HUES64 (cell line): ENCODE data around the gene XBP1.
"Not testable (repeated sequence)": the region's sequence is repeated elsewhere in the genome, so short reads cannot be mapped to it uniquely, and the experiment has no call there.

Experiments
- H3K27ac ChIP-seq: 2 replicates; pipeline ENCODE4 v1.7.0; 2013; ENCODE audit warnings: low read depth, low read length, inconsistent platforms
- H3K27me3 ChIP-seq: 2 replicates; pipeline ENCODE4 v1.6.1; 2013; ENCODE audit warnings: mild to moderate bottlenecking, low read length; ENCODE audit not compliant: insufficient read depth
- H3K36me3 ChIP-seq: 2 replicates; pipeline ENCODE4 v1.6.1; 2013; ENCODE audit warnings: mild to moderate bottlenecking, low read length; ENCODE audit not compliant: insufficient read depth
- H3K4me1 ChIP-seq: 2 replicates; pipeline ENCODE4 v1.6.1; 2013; ENCODE audit warnings: mild to moderate bottlenecking, low read length, moderate library complexity; ENCODE audit not compliant: insufficient read depth
- H3K4me3 ChIP-seq: 2 replicates; pipeline ENCODE4 v1.5.1; 2013; ENCODE audit warnings: mild to moderate bottlenecking, low read length, moderate library complexity
- H3K9ac ChIP-seq: 2 replicates; pipeline ENCODE4 v1.6.1; 2013; ENCODE audit warnings: mild to moderate bottlenecking, low read depth, low read length
- H3K9me3 ChIP-seq: 2 replicates; pipeline ENCODE4 v1.6.1; 2013; ENCODE audit warnings: low read depth, low read length; ENCODE audit not compliant: insufficient read depth
- WGBS: fragments of 150-250, 120-280 bp; methylation state at CpG from one replicate; pipeline ENCODE4 v1.1.7; 2013; ENCODE audit warnings: missing lambda C conversion rate; 5-methylcytosine and 5-hydroxymethylcytosine counted together

The XBP1 gene

GRCh38 chr22:28817919-28818859 lies 17.8 kb upstream of the XBP1 start:
- H3K9ac ChIP-seq, result no peak overlapping the region
- 95% methylated on average over 14 of the region's 14 CpGs for WGBS
- H3K27ac ChIP-seq, result no peak overlapping the region
- no peak overlapping the region for H3K4me3 ChIP-seq
- H3K9me3 ChIP-seq, result no peaks in the 10 kb centered on the region
- no peaks in the 10 kb centered on the region for H3K27me3 ChIP-seq
- H3K4me1 ChIP-seq, result 0 out of 2 replicates have a peak, but pooled peaks cover 6% of the 10 kb centered on the region
- no peaks in the 10 kb centered on the region for H3K36me3 ChIP-seq

GRCh38 chr22:28817064-28817463 lies 16.7 kb upstream of the XBP1 start:
- H3K27ac ChIP-seq, result no peak overlapping the region
- H3K4me3 ChIP-seq, result no peak overlapping the region
- 0 out of 2 replicates have a peak, but pooled peaks cover 6% of the 10 kb centered on the region for H3K4me1 ChIP-seq
- H3K36me3 ChIP-seq, result no peaks in the 10 kb centered on the region
- H3K9me3 ChIP-seq, result no peaks in the 10 kb centered on the region
- H3K9ac ChIP-seq, result no peak overlapping the region
- no peaks in the 10 kb centered on the region for H3K27me3 ChIP-seq
- WGBS, result 100% methylated on average over 2 of the region's 2 CpGs

- Histone ChIP-seq H3K27me3 (no peaks in the 10 kb centered on the region), H3K9ac (no peak overlapping the region), H3K4me3 (no peak overlapping the region), H3K9me3 (no peaks in the 10 kb centered on the region), H3K36me3 (no peaks in the 10 kb centered on the region), H3K4me1 (0 out of 2 replicates have a peak, but pooled peaks cover 6% of the 10 kb centered on the region), H3K27ac (no peak overlapping the region)
- WGBS, result 93% methylated on average over 6 of the region's 6 CpGs
Measured at GRCh38 chr22:28815729-28816128, 15.4 kb upstream of the XBP1 start.

- Histone ChIP-seq H3K27me3 (no peaks in the 10 kb centered on the region), H3K4me3 (no peak overlapping the region), H3K27ac (no peak overlapping the region), H3K36me3 (no peaks in the 10 kb centered on the region), H3K9me3 (no peaks in the 10 kb centered on the region), H3K9ac (no peak overlapping the region), H3K4me1 (0 out of 2 replicates have a peak, but pooled peaks cover 6% of the 10 kb centered on the region)
- WGBS, result 79% methylated on average over 6 of the region's 6 CpGs
Measured at GRCh38 chr22:28815111-28815510, 14.7 kb upstream of the XBP1 start.

- Histone ChIP-seq H3K9ac (no peak overlapping the region), H3K9me3 (no peaks in the 10 kb centered on the region), H3K4me1 (0 out of 2 replicates have a peak, but pooled peaks cover 6% of the 10 kb centered on the region), H3K4me3 (no peak overlapping the region), H3K36me3 (no peaks in the 10 kb centered on the region), H3K27me3 (no peaks in the 10 kb centered on the region), H3K27ac (no peak overlapping the region)
- WGBS, result 94% methylated on average over 2 of the region's 2 CpGs
Measured at GRCh38 chr22:28813772-28814518, 13.6 kb upstream of the XBP1 start.

GRCh38 chr22:28812516-28812915 lies 12.1 kb upstream of the XBP1 start:
- Histone ChIP-seq H3K9me3 (no peaks in the 10 kb centered on the region), H3K4me1 (no peaks in the 10 kb centered on the region), H3K9ac (no peak overlapping the region), H3K4me3 (no peak overlapping the region), H3K27ac (no peak overlapping the region), H3K27me3 (no peaks in the 10 kb centered on the region), H3K36me3 (0 out of 2 replicates have a peak, but pooled peaks cover 3% of the 10 kb centered on the region)
- 92% methylated on average over 5 of the region's 5 CpGs for WGBS

- no peak overlapping the region for H3K27ac ChIP-seq
- H3K27me3 ChIP-seq, result no peaks in the 10 kb centered on the region
- 0 out of 2 replicates have a peak, but pooled peaks cover 3% of the 10 kb centered on the region for H3K36me3 ChIP-seq
- no peaks in the 10 kb centered on the region for H3K4me1 ChIP-seq
- WGBS, result 97% methylated on average over 13 of the region's 13 CpGs
- no peak overlapping the region for H3K4me3 ChIP-seq
- no peaks in the 10 kb centered on the region for H3K9me3 ChIP-seq
- H3K9ac ChIP-seq, result no peak overlapping the region
Measured at GRCh38 chr22:28810821-28811491, 10.6 kb upstream of the XBP1 start.

- no peak overlapping the region for H3K27ac ChIP-seq
- no peak overlapping the region for H3K4me3 ChIP-seq
- no peaks in the 10 kb centered on the region for H3K9me3 ChIP-seq
- H3K27me3 ChIP-seq, result no peaks in the 10 kb centered on the region
- H3K9ac ChIP-seq, result no peak overlapping the region
- H3K4me1 ChIP-seq, result no peaks in the 10 kb centered on the region
- H3K36me3 ChIP-seq, result 0 out of 2 replicates have a peak, but pooled peaks cover 3% of the 10 kb centered on the region
Measured at GRCh38 chr22:28808716-28809355, 8.5 kb upstream of the XBP1 start.

GRCh38 chr22:28805426-28805825 lies 5.1 kb upstream of the XBP1 start:
- H3K27me3 ChIP-seq, H3K4me1 ChIP-seq, H3K9ac ChIP-seq, H3K27ac ChIP-seq, H3K36me3 ChIP-seq, H3K4me3 ChIP-seq, H3K9me3 ChIP-seq: not testable (repeated sequence)
- WGBS, result 86% methylated on average over 5 of the region's 5 CpGs

GRCh38 chr22:28802595-28803123 lies 2.3 kb upstream of the XBP1 start:
- H3K4me3 ChIP-seq, result no peak overlapping the region
- WGBS, result 94% methylated on average over 7 of the region's 7 CpGs
- no peaks in the 10 kb centered on the region for H3K27me3 ChIP-seq
- no peaks in the 10 kb centered on the region for H3K9me3 ChIP-seq
- H3K36me3 ChIP-seq, result peaks cover 15% of the 10 kb centered on the region
- peaks cover 8% of the 10 kb centered on the region for H3K4me1 ChIP-seq
- no peak overlapping the region for H3K27ac ChIP-seq
- H3K9ac ChIP-seq, result no peak overlapping the region
